ENCODE measurements around the gene LMX1B. TPM values are rescaled to one million over a fixed set of nuclear protein-coding genes. Genes with fewer than 3 reads are reported as not detected.

Gene LMX1B
- polyA plus RNA-seq, 1 donor (not counting 4 experiments of a cell fraction or from before 2014, with no cell fraction given): 0.24 TPM

DNA sequence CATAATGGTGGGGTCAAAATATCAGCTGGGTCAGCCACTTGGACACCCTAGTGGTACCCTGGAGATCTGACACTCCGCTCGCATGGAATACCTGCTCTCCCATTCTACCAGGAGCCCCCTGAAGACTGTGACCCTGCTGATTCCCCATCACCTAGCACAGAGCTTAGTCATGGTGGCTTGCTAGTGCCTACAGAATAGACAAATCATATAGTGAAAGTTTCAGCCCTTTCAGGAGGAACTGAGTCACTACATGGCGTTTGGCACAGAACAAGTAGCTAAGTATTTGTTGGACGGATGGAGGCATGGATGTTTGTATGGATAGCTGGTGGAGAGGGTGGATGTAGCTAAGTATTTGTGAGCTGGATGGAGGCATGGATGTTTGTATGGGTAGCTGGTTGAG is 65.3 kb downstream of the LMX1B start:
- Histone ChIP-seq H3K9ac (ENCODE audit: control insufficient read depth, extremely low read depth, insufficient read depth, low read length) (no peak overlapping the region), H3K4me1 (ENCODE audit: control insufficient read depth, extremely low read depth, insufficient read depth, low read length) (peaks cover 10% of the 10 kb centered on the region), H3K36me3 (ENCODE audit: control insufficient read depth in 2 of 2, extremely low read depth in 1 of 2, insufficient read depth in 2 of 2, low read length in 2 of 2) (no peaks in the 10 kb centered on the region), H4K20me1 (ENCODE audit: control insufficient read depth, extremely low read depth, insufficient read depth, low read length) (no peaks in the 10 kb centered on the region), H2AFZ (ENCODE audit: control insufficient read depth, low read length) (no peak overlapping the region), H3K27me3 (ENCODE audit: control insufficient read depth, extremely low read depth, insufficient read depth, low read length) (peaks cover under 1% of the 10 kb centered on the region), H3K27ac (ENCODE audit: control insufficient read depth, insufficient read depth, low read length) (no peak overlapping the region), H3K4me3 (ENCODE audit: control insufficient read depth in 2 of 3, extremely low read depth in 1 of 3, insufficient read depth in 2 of 3, low read depth in 1 of 3, low read length in 3 of 3) (no peak overlapping the region), H3K4me2 (ENCODE audit: control insufficient read depth, extremely low read depth, insufficient read depth, low read depth, low read length) (no peak overlapping the region), H3K79me2 (ENCODE audit: control insufficient read depth, insufficient read depth, low read length) (no peaks in the 10 kb centered on the region), H3K9me1 (ENCODE audit: control insufficient read depth, extremely low read depth, insufficient read depth, low read length) (no peaks in the 10 kb centered on the region), H3K9me3 (ENCODE audit: control insufficient read depth, low read depth, low read length) (no peaks in the 10 kb centered on the region)
- dilution Hi-C loops (cut with MboI; ENCODE audit: extremely low pct_ligation_motif_present, low sequenced_read_pairs): no loop called here
- no peak for TF ChIP-seq EZH2 (IDR thresholded peaks at IDR 0.05; ENCODE audit: low read length)
- TF ChIP-seq, protein P1, sequence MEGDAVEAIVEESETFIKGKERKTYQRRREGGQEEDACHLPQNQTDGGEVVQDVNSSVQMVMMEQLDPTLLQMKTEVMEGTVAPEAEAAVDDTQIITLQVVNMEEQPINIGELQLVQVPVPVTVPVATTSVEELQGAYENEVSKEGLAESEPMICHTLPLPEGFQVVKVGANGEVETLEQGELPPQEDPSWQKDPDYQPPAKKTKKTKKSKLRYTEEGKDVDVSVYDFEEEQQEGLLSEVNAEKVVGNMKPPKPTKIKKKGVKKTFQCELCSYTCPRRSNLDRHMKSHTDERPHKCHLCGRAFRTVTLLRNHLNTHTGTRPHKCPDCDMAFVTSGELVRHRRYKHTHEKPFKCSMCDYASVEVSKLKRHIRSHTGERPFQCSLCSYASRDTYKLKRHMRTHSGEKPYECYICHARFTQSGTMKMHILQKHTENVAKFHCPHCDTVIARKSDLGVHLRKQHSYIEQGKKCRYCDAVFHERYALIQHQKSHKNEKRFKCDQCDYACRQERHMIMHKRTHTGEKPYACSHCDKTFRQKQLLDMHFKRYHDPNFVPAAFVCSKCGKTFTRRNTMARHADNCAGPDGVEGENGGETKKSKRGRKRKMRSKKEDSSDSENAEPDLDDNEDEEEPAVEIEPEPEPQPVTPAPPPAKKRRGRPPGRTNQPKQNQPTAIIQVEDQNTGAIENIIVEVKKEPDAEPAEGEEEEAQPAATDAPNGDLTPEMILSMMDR (optimal IDR thresholded peaks at IDR 0.05 in 1 of 3, IDR thresholded peaks at IDR 0.05 in 1 of 3, conservative IDR thresholded peaks at IDR 0.05 in 1 of 3; ENCODE audit: extremely low read depth in 1 of 3, insufficient read depth in 2 of 3, low read length in 3 of 3): no peak
- DNase-seq (ENCODE audit: low read depth, low spot score) (no peak), FAIRE-seq (no peak)

DNA sequence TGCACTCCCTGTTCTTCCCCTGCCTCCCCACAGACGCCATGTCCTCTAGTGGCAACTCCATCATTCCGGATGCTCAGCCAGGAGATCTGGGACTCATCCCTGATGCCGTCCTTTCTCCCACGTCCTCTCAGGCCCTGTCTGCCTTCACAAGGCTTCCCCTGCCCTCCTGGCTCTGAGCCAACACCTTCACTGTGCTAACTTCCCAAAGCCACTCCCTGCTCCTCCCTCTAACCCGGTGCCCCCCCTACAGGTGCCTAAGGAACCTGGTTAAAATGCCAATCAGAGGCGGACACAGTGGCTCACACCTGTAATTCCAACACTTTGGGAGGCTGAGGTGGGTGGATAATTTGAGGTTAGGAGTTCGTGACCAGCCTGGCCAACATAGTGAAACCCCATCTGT is 67.6 kb downstream of the LMX1B start:
- no peaks in the 10 kb centered on the region for H3K9me3 ChIP-seq (ENCODE audit: control insufficient read depth, low read depth, low read length)
- no peak overlapping the region for H3K4me2 ChIP-seq (ENCODE audit: control insufficient read depth, extremely low read depth, insufficient read depth, low read depth, low read length)
- no peaks in the 10 kb centered on the region for H3K79me2 ChIP-seq (ENCODE audit: control insufficient read depth, insufficient read depth, low read length)
- no peak overlapping the region for H3K4me3 ChIP-seq (ENCODE audit: control insufficient read depth in 2 of 3, extremely low read depth in 1 of 3, insufficient read depth in 2 of 3, low read depth in 1 of 3, low read length in 3 of 3)
- TF ChIP-seq, protein P1 (optimal IDR thresholded peaks at IDR 0.05 in 1 of 3, IDR thresholded peaks at IDR 0.05 in 1 of 3, conservative IDR thresholded peaks at IDR 0.05 in 1 of 3; ENCODE audit: extremely low read depth in 1 of 3, insufficient read depth in 2 of 3, low read length in 3 of 3): no peak
- no peak for TF ChIP-seq EZH2 (IDR thresholded peaks at IDR 0.05; ENCODE audit: low read length)
- no peak overlapping the region for H2AFZ ChIP-seq (ENCODE audit: control insufficient read depth, low read length)
- H3K9ac ChIP-seq (ENCODE audit: control insufficient read depth, extremely low read depth, insufficient read depth, low read length): no peak overlapping the region
- H3K27me3 ChIP-seq (ENCODE audit: control insufficient read depth, extremely low read depth, insufficient read depth, low read length): no peaks in the 10 kb centered on the region
- H4K20me1 ChIP-seq (ENCODE audit: control insufficient read depth, extremely low read depth, insufficient read depth, low read length): no peaks in the 10 kb centered on the region
- dilution Hi-C loops (cut with MboI; ENCODE audit: extremely low pct_ligation_motif_present, low sequenced_read_pairs): no loop called here
- DNase-seq (ENCODE audit: low read depth, low spot score): no peak
- H3K36me3 ChIP-seq (ENCODE audit: control insufficient read depth in 2 of 2, extremely low read depth in 1 of 2, insufficient read depth in 2 of 2, low read length in 2 of 2): no peaks in the 10 kb centered on the region
- H3K9me1 ChIP-seq (ENCODE audit: control insufficient read depth, extremely low read depth, insufficient read depth, low read length): no peaks in the 10 kb centered on the region
- FAIRE-seq: no peak
- H3K27ac ChIP-seq (ENCODE audit: control insufficient read depth, insufficient read depth, low read length): no peak overlapping the region
- H3K4me1 ChIP-seq (ENCODE audit: control insufficient read depth, extremely low read depth, insufficient read depth, low read length): peaks cover 27% of the 10 kb centered on the region
